Activated CD4-positive, alpha-beta memory T cell treated with anti-CD3 and anti-CD28 coated beads, Interleukin-2, amount 10 ng/mL, durations not matched to agents 7 days and 5 days (primary cell): ENCODE measurements around the gene CST3. TPM values are rescaled to one million over a fixed set of nuclear protein-coding genes. Genes with fewer than 3 reads are reported as not detected.
"Not testable (repeated sequence)": the region's sequence is repeated elsewhere in the genome, so short reads cannot be mapped to it uniquely, and the experiment has no call there.

Experiments
- CTCF ChIA-PET: fragments of 350-600 bp; sonication (Branson Sonifier 250); formaldehyde crosslinking; loops from one replicate; lab custom pipeline; 2021; ENCODE audit warnings: antibody characterized with exemption, inconsistent platforms; lab: Charles Lee
- POLR2A ChIA-PET: fragments of 350-600 bp; sonication (Branson Sonifier 250); formaldehyde crosslinking; loops from one replicate; lab custom pipeline; 2021; ENCODE audit warnings: antibody characterized with exemption; lab: Charles Lee
- DNase-seq: peaks from one replicate; pipeline ENCODE4 v3.0.0-alpha.2; 2020
- H3K27ac Mint-ChIP-seq: one replicate; pipeline ENCODE4 v1.8.0; 2021; ENCODE audit warnings: mild to moderate bottlenecking, mixed read lengths
- H3K27me3 Mint-ChIP-seq: one replicate; pipeline ENCODE4 v1.8.0; 2021; ENCODE audit warnings: mixed read lengths
- H3K36me3 Mint-ChIP-seq: one replicate; pipeline ENCODE4 v1.8.0; 2021; ENCODE audit warnings: low read depth, mixed read lengths
- H3K4me1 Mint-ChIP-seq: one replicate; pipeline ENCODE4 v1.8.0; 2021; ENCODE audit warnings: mixed read lengths
- H3K4me3 Mint-ChIP-seq: one replicate; pipeline ENCODE4 v1.8.0; 2021; ENCODE audit warnings: mild to moderate bottlenecking, mixed read lengths
- H3K9me3 Mint-ChIP-seq: one replicate; pipeline ENCODE4 v1.8.0; 2021; ENCODE audit warnings: mixed read lengths
- total RNA-seq, 2 experiments: library from RNA; stranded (reverse); gene quantifications; one replicate each; pipeline ENCODE4 v1.2.3, GENCODE V29; 2021

Gene CST3, protein sequence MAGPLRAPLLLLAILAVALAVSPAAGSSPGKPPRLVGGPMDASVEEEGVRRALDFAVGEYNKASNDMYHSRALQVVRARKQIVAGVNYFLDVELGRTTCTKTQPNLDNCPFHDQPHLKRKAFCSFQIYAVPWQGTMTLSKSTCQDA
- total RNA-seq: under 1 TPM; 0.55 to 0.76 TPM

DNA sequence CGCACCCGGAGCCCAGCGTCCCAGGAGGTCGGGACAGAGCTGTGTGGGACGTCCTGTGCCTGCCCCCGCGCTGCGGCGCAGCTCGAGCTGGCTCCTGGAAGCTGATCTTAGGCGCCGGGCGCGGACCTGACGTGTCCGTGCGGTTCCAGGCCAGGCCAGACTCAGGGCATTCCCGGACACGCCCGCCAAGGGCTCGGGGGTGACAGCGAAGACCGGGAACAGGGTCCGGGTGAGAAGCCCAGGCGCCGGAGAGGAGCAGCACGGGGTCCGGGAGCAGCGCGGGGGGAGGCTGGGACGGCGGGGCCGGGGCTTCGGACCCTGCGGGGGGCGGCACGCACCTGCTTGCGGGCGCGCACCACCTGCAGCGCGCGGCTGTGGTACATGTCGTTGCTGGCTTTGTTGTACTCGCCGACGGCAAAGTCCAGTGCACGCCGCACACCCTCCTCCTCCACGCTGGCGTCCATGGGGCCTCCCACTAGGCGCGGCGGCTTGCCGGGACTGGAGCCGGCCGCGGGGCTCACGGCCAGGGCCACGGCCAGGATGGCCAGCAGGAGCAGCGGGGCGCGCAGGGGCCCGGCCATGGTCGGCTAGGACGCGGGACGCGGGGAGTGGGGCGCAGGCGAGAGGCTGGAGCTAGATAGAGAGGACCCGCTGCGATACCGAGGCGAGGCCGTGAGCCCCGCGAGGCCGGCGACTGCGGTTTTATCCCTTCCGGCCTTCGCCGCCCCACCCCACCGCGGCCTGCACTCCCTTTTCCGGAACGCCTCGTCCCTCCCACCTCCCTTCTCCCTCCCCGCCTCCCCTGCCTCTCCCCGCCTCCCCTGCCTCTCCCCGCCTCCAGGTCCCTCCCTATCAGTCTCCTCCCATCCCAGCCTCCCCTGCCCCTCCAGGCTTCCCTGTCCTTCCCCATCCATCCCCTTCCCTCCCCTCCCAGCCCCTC, at the start of gene CST3:
Gene CST3 (minus strand): TSS at position 674 of the 940 bp plus-strand sequence. CDS start 93 bp downstream, at position 581.
- CTCF ChIA-PET: no interaction called here
- no peaks in the 10 kb centered on the region for H3K36me3 Mint-ChIP-seq
- H3K9me3 Mint-ChIP-seq: no peaks in the 10 kb centered on the region
- H3K4me1 Mint-ChIP-seq: peaks cover 3% of the 10 kb centered on the region
- no peak for DNase-seq
- peaks cover 22% of the 10 kb centered on the region for H3K27me3 Mint-ChIP-seq
- H3K27ac Mint-ChIP-seq: no peak within 1 kb of the TSS
- POLR2A ChIA-PET: no interaction called here
- H3K4me3 Mint-ChIP-seq: no peak within 1 kb of the TSS

DNA sequence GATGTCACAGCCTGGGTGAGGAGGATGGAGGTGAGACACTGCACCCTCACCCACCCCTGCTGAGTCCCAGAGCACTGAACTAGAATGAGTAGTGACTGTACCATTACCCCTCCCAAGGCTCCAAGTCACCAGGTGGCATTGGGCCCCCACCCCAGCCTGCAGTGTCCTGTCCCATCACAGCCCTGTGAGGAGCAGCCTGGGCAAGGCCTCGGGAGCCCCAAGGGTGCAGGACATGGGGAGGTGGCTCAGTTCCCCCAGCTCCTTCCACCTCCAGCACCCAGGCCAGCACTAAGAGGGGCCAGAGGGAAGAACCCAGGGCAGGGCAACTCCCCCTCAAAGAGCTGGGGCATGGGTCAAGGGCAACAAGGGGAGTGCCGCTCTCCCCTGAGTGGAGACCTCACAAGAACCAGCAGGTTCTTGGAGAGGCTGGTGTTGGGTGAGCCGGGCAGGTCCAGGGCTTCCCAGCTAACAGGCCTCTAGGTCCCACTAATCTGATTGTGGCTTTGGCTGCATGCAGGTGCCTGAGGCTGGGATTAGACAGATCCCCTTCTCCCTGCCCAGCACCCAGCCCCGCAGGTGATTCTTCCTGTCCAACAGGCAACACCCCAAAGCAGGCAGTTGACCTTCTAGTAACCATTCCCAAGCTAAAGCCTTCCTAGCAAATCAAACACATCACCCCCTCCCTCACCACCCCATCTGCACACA, 48.4 kb upstream of the CST3 start:
- H3K36me3 Mint-ChIP-seq: no peaks in the 10 kb centered on the region
- H3K4me1 Mint-ChIP-seq: no peaks in the 10 kb centered on the region
- H3K27me3 Mint-ChIP-seq: no peaks in the 10 kb centered on the region
- no peak overlapping the region for H3K4me3 Mint-ChIP-seq
- ChIA-PET CTCF (no interaction called here), POLR2A (no interaction called here)
- DNase-seq: no peak
- no peak overlapping the region for H3K27ac Mint-ChIP-seq
- H3K9me3 Mint-ChIP-seq: no peaks in the 10 kb centered on the region

DNA sequence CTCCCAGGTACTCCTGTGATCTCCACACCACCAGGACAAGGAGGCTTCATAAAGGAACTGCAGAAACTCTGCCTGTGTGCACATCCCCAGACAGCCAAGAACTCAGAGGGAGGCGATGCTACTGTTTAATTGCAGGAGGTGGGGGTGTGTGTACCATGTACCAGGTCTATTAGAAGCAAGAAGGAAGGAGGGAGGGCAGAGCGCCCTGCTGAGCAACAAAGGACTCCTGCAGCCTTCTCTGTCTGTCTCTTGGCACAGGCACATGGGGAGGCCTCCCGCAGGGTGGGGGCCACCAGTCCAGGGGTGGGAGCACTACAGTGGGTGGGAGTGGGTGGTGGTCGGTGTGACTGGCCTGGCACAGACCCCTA, 47.8 kb upstream of the CST3 start:
- H3K9me3 Mint-ChIP-seq, H3K4me1 Mint-ChIP-seq, H3K27me3 Mint-ChIP-seq, H3K4me3 Mint-ChIP-seq, CTCF ChIA-PET, H3K36me3 Mint-ChIP-seq, H3K27ac Mint-ChIP-seq, POLR2A ChIA-PET, DNase-seq: not testable (repeated sequence)

DNA sequence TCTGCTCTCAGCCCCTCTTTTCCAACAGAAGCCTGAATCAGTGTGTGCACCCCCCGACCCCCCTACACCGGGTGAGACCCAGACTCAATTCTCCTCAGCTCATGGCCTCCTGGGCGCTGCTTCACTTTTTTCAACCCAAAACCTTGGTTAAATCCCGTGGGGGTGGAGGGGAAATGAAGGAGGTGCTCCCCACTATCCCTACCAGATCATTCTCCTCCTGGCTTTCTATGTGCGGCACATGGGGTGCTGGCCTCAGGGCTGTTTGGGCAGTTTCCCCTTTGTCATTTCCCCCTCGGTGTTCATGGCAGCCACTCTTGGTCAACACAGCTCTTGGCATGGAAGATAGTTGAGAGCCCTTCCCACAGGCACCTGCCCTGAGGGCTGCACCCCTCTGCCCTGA, 46.5 kb upstream of the CST3 start:
- H3K36me3 Mint-ChIP-seq: no peaks in the 10 kb centered on the region
- no peaks in the 10 kb centered on the region for H3K4me1 Mint-ChIP-seq
- POLR2A ChIA-PET: no interaction called here
- DNase-seq: no peak
- CTCF ChIA-PET: no interaction called here
- H3K27me3 Mint-ChIP-seq: no peaks in the 10 kb centered on the region
- H3K27ac Mint-ChIP-seq: no peak overlapping the region
- H3K4me3 Mint-ChIP-seq: no peak overlapping the region
- H3K9me3 Mint-ChIP-seq: no peaks in the 10 kb centered on the region

DNA sequence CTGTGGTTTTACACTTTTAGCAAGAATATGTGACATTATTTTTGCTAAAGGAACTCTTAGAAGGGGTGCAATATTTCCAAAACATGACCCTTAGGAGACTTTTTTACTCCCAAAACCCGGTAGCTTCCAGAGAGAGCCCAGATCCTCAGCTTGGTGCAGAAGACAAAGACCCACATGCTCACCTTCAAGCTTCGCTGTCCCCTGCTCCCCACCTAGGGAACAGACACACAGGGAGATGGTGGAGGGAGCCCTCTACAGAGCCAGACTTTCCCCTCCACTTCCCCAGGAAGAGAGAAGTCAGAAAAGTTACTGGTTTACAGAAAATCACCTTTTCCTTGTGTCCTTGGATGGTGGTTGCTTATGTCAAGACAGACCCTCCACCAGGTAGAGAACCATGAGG, 46.1 kb upstream of the CST3 start:
- Mint-ChIP-seq H3K27ac (no peak overlapping the region), H3K36me3 (no peaks in the 10 kb centered on the region), H3K27me3 (peaks cover 3% of the 10 kb centered on the region), H3K4me1 (no peaks in the 10 kb centered on the region), H3K4me3 (no peak overlapping the region), H3K9me3 (no peaks in the 10 kb centered on the region)
- no peak for DNase-seq
- ChIA-PET CTCF (no interaction called here), POLR2A (no interaction called here)

DNA sequence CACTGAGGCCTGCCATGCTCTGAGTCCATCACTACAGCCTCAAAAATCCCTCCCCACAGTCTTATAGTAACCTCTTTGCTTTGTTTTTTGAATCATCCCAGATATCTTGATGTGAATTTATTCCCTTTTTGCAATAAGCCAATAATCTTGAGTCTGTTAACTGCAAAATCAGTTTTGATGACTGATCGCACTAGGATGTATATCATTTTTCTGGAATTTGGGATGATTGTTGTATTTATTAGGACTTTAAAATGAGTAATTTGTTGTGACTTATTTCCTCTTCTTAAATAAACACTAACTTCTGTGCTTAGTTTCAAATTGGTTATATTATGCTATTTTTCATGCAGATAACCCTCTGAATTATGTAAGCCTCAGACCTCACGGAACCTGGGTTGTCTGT, 45.5 kb upstream of the CST3 start:
- H3K4me1 Mint-ChIP-seq: no peaks in the 10 kb centered on the region
- no peak for DNase-seq
- no peak overlapping the region for H3K4me3 Mint-ChIP-seq

DNA sequence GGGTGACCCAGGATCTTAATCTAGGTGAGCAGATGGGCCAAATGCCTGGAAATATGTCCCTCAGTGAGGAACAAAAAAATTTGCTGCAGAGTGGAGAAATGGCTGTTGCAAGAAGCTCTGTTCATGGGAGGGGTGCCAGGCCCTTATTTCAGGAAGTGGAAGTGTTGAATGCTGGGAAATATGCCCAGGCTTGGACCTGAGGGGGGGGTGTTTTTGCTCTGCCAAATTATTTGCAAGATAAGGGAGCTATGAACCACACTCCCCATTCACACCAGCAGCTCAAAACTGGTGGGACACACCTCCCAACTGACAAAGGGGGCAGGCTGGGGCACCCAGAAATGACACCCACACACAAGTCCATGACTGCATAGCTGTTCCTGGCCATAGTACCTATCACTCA, 42.4 kb upstream of the CST3 start:
- H3K27ac Mint-ChIP-seq: no peak overlapping the region
- no peak overlapping the region for H3K4me3 Mint-ChIP-seq
- no peak for DNase-seq
- H3K9me3 Mint-ChIP-seq: no peaks in the 10 kb centered on the region
- no peaks in the 10 kb centered on the region for H3K4me1 Mint-ChIP-seq
- H3K36me3 Mint-ChIP-seq: no peaks in the 10 kb centered on the region
- POLR2A ChIA-PET: no interaction called here
- peaks cover 9% of the 10 kb centered on the region for H3K27me3 Mint-ChIP-seq
- CTCF ChIA-PET: no interaction called here

More for the DNA sequence above, 45.5 kb upstream of the CST3 start:
- Mint-ChIP-seq H3K27me3 (peaks cover 3% of the 10 kb centered on the region), H3K36me3 (no peaks in the 10 kb centered on the region), H3K27ac (no peak overlapping the region), H3K9me3 (no peaks in the 10 kb centered on the region)
- ChIA-PET POLR2A (no interaction called here), CTCF (no interaction called here)

DNA sequence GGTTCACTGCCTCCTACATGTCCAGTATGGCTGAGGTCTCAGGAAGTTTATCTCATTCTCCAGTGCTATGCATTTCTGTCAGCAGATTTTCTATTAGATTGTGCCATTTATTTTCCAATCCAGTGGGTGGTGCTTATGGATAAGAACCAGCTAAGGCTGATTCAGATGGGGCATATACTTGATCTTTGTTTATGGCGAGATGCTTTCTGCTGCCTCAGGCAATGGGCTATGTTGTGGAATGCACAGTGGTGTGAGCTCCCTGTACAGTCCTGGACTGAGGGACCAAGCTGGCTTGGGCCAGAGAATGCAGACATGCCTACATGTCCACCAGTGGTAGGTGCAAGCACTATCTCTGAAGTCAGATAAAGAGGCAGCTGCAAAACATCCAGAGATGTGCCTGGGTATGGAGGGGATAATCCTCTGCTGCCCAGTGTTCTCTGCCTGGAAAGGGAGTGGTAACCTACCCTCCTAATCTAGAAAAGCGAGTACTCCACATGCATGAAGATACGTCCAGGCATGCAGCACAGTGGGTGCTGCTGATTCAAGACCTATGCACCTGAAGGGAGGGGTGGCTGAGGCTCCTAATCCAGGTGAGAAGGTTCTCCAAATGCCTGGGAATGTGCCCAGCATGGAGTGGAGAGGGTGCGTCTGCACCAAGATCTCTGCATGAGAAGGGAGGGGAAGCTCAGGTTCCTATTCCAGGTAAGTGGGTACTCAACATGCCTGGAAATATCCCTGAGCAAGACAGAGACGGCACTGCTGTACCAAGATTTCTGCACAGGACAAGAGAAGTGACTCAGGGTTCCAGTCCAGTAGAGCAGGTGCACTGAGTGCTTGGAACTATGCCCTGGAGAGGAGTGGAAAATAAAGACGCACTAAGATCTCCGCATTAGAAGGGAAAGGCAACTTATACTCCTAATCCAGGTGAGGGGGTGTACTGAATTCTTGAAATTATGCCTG, 41.7 kb upstream of the CST3 start:
- CTCF ChIA-PET: no interaction called here
- Mint-ChIP-seq H3K36me3 (no peaks in the 10 kb centered on the region), H3K4me1 (no peaks in the 10 kb centered on the region), H3K27me3 (peaks cover 9% of the 10 kb centered on the region), H3K4me3 (no peak overlapping the region), H3K27ac (no peak overlapping the region), H3K9me3 (no peaks in the 10 kb centered on the region)
- POLR2A ChIA-PET: no interaction called here
- no peak for DNase-seq

DNA sequence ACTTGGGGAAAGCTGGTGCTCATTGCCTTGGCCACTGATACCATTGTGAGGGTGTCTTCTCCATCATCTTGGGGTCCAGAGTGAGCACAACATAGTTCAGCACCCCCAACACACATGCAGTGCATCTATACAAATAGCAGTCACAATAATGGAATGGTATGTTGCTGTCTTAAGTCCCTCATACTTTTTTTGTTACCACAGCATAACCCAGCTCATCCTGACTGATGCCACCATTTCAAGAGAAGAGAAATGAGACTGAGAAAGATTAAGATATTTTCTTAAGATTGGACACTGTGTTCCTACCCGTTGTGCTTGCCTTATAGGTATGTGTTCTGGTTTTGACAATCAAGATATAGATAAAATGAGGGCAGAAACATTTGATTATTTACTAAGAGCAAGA, 35.5 kb upstream of the CST3 start:
- no peaks in the 10 kb centered on the region for H3K9me3 Mint-ChIP-seq
- H3K27me3 Mint-ChIP-seq: peaks cover 8% of the 10 kb centered on the region
- CTCF ChIA-PET: no interaction called here

DNA sequence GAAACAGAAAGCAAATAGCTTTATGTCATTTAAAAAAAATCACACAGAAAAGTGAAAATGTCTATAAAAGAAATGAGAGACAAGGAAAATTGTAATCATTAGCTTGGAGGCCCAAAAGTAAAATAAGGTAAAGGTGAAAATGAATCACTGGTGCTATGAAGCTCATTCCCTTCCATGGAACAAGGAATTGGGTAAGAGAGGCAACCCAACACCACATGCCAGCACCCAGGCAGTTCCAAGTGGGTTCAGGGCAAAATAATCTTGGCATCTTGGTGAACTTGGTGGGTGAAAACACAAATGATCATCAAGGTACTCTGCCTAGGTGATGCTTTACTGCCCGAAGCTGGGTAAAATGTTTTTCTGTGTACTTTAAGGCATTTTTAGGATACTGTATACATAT, 34.4 kb upstream of the CST3 start:
- H3K27me3 Mint-ChIP-seq: peaks cover 5% of the 10 kb centered on the region
- ChIA-PET CTCF (no interaction called here), POLR2A (no interaction called here)

More for the DNA sequence above, 35.5 kb upstream of the CST3 start:
- POLR2A ChIA-PET: no interaction called here
- Mint-ChIP-seq H3K4me3 (no peak overlapping the region), H3K27ac (no peak overlapping the region), H3K36me3 (no peaks in the 10 kb centered on the region), H3K4me1 (no peaks in the 10 kb centered on the region)
- DNase-seq: no peak

DNA sequence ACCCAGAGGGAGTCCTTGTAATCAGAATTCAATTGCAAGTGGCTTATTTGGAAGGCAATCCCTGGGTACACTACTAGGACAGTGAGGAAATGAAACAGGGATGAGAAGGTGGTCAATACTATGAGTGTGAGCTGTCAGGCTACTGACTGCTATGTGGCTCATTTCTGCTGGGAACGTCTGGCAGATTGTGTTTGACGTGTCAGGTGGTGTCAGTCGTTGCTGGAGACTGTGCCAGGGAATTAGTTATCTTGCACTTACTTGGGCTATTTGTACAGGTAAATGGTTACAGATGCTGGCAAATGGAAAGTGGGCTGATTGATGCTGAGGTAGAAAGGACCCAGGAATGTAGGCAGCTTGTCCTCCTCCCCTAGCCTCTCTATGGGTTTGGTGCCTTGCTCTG, 33.7 kb upstream of the CST3 start:
- Mint-ChIP-seq H3K4me1 (no peaks in the 10 kb centered on the region), H3K4me3 (no peak overlapping the region), H3K36me3 (no peaks in the 10 kb centered on the region), H3K27ac (no peak overlapping the region), H3K9me3 (no peaks in the 10 kb centered on the region), H3K27me3 (peaks cover 3% of the 10 kb centered on the region)
- POLR2A ChIA-PET: no interaction called here
- no peak for DNase-seq
- CTCF ChIA-PET: no interaction called here

More for the DNA sequence above, 34.4 kb upstream of the CST3 start:
- Mint-ChIP-seq H3K4me1 (no peaks in the 10 kb centered on the region), H3K36me3 (no peaks in the 10 kb centered on the region), H3K4me3 (no peak overlapping the region), H3K27ac (no peak overlapping the region), H3K9me3 (no peaks in the 10 kb centered on the region)
- no peak for DNase-seq

DNA sequence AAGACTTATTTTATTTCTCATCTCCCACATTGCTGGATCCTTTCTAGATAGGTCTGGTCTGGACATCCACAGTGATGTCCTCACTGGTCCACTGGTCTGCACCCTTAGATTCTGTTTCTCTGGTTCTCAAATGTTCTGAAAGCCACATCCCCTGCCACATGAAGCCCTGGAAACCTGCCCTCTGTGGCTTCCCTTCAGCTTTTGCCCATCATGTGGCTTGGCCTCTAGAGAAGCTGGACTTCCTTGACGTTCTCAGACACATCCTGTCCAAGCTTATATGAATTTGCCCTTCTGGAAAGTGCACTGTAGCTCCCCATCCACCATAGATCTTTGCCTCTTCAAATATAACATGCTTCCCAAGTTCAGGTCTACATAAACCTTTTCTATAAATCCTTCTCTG, 32.6 kb upstream of the CST3 start:
- DNase-seq: no peak
- no peak overlapping the region for H3K4me3 Mint-ChIP-seq
- H3K9me3 Mint-ChIP-seq: no peaks in the 10 kb centered on the region
- ChIA-PET CTCF (interaction anchor here (0.6 kb wide), 1 partner anchor 588 kb away, joined by 3 read pairs; no protein-coding TSS in a partner anchor), POLR2A (no interaction called here)
- H3K27ac Mint-ChIP-seq: no peak overlapping the region
- H3K4me1 Mint-ChIP-seq: no peaks in the 10 kb centered on the region
- H3K36me3 Mint-ChIP-seq: no peaks in the 10 kb centered on the region
- H3K27me3 Mint-ChIP-seq: peaks cover 2% of the 10 kb centered on the region
